B cell (primary cell): ENCODE data around the gene RARB.

Experiments used
- EZH2 ChIP-seq: IDR thresholded peaks from 2 replicates; pipeline ENCODE4 v1.6.1; 2012; ENCODE audit warnings: borderline replicate concordance, low read depth, mild to moderate bottlenecking, moderate library complexity, low read length; ENCODE audit not compliant: insufficient read depth, poor library complexity, severe bottlenecking
- TF ChIP-seq, protein P1 (sequence below): fragments of 200-600 bp; IDR thresholded peaks from one replicate; pipeline ENCODE4 v1.8.0; 2022; ENCODE audit warnings: antibody characterized with exemption, mild to moderate bottlenecking

- TF ChIP-seq, protein P1, sequence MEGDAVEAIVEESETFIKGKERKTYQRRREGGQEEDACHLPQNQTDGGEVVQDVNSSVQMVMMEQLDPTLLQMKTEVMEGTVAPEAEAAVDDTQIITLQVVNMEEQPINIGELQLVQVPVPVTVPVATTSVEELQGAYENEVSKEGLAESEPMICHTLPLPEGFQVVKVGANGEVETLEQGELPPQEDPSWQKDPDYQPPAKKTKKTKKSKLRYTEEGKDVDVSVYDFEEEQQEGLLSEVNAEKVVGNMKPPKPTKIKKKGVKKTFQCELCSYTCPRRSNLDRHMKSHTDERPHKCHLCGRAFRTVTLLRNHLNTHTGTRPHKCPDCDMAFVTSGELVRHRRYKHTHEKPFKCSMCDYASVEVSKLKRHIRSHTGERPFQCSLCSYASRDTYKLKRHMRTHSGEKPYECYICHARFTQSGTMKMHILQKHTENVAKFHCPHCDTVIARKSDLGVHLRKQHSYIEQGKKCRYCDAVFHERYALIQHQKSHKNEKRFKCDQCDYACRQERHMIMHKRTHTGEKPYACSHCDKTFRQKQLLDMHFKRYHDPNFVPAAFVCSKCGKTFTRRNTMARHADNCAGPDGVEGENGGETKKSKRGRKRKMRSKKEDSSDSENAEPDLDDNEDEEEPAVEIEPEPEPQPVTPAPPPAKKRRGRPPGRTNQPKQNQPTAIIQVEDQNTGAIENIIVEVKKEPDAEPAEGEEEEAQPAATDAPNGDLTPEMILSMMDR = no peak
- no peak for TF ChIP-seq EZH2
Measured at GRCh38 chr3:25385807-25386460, 42.1 kb upstream of the RARB start.
